Retinal pigment epithelial cell (primary cell): ENCODE results near the gene KRTAP27-1.

Source experiments
- DNase-seq: peaks from one replicate; pipeline ENCODE4 v3.0.0-alpha.2; 2010; ENCODE audit warnings: low read depth
- H3K4me3 ChIP-seq: 2 replicates; pipeline ENCODE4 v1.5.1; 2011; ENCODE audit warnings: mild to moderate bottlenecking, low read length, control low read depth, moderate library complexity
- CTCF ChIP-seq: conservative IDR thresholded peaks from 2 replicates; pipeline ENCODE4 v1.5.1; 2011; ENCODE audit warnings: low read depth, low read length, control low read depth, inconsistent platforms

KRTAP27-1 gene

GRCh38 chr21:30333736-30334135 lies 3.8 kb downstream of the KRTAP27-1 start:
- no peak for TF ChIP-seq CTCF

GRCh38 chr21:30332681-30333080 lies 4.8 kb downstream of the KRTAP27-1 start:
- no peak overlapping the region for H3K4me3 ChIP-seq
- DNase-seq = no peak

More at GRCh38 chr21:30333736-30334135, 3.8 kb downstream of the KRTAP27-1 start:
- no peak overlapping the region for H3K4me3 ChIP-seq
- no peak for DNase-seq

GRCh38 chr21:30329203-30329875 lies 8.2 kb downstream of the KRTAP27-1 start:
- no peak for TF ChIP-seq CTCF
- DNase-seq = no peak

More at GRCh38 chr21:30332681-30333080, 4.8 kb downstream of the KRTAP27-1 start:
- TF ChIP-seq CTCF = no peak

GRCh38 chr21:30326390-30326789 lies 11.1 kb downstream of the KRTAP27-1 start:
- H3K4me3 ChIP-seq = no peak overlapping the region
- no peak for TF ChIP-seq CTCF
- no peak for DNase-seq

More at GRCh38 chr21:30329203-30329875, 8.2 kb downstream of the KRTAP27-1 start:
- H3K4me3 ChIP-seq = no peak overlapping the region

- TF ChIP-seq CTCF = no peak
- DNase-seq = no peak
- no peak within 1 kb of the TSS for H3K4me3 ChIP-seq
Observed at GRCh38 chr21:30320215-30320614, 17.3 kb downstream of the KRTAP27-1 start, which contains the start of gene KRTAP26-1. Gene KRTAP26-1, minus strand, starts transcription at chr21:30320315. Its CDS starts 280 bp downstream, at chr21:30320035.

- no peak for DNase-seq
- no peak for TF ChIP-seq CTCF
- no peak overlapping the region for H3K4me3 ChIP-seq
Observed at GRCh38 chr21:30315701-30316100, 21.8 kb downstream of the KRTAP27-1 start.

GRCh38 chr21:30306884-30307283 lies 30.6 kb downstream of the KRTAP27-1 start:
- TF ChIP-seq CTCF = no peak
- no peak for DNase-seq

More at GRCh38 chr21:30306884-30307283, 30.6 kb downstream of the KRTAP27-1 start:
- H3K4me3 ChIP-seq = no peak overlapping the region
